Dedifferentiated amniotic fluid mesenchymal stem cell (primary cell): ENCODE measurements around the gene LRRC55.

ENCODE experiments used
- DNase-seq: peaks from one replicate; pipeline ENCODE4 v3.0.0-alpha.2; 2016; ENCODE audit errors: extremely low spot score

The LRRC55 gene

DNA sequence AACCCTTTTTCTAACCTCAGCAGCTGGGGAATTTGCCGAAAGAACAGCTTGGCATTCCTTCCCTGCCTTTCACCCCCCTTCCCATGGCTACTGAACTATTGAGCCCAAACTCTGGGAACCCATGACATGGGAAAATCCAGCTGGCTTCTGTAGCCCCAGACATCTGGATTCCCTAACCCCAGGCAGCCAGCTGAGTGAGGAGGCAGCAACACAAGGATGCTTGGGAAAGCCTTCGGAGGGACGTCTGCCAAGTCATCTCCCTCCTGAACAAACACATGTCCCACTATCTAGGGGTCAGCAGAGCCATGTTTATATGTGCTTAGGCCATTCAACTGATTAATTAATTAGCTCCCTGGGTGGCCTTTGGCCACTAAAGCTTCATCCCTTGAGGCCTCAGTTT, 21.6 kb downstream of the LRRC55 start:
- no peak for DNase-seq

GRCh38 chr11:57203882-57204480, 22.2 kb downstream of the LRRC55 start:
- DNase-seq, result no peak

DNA sequence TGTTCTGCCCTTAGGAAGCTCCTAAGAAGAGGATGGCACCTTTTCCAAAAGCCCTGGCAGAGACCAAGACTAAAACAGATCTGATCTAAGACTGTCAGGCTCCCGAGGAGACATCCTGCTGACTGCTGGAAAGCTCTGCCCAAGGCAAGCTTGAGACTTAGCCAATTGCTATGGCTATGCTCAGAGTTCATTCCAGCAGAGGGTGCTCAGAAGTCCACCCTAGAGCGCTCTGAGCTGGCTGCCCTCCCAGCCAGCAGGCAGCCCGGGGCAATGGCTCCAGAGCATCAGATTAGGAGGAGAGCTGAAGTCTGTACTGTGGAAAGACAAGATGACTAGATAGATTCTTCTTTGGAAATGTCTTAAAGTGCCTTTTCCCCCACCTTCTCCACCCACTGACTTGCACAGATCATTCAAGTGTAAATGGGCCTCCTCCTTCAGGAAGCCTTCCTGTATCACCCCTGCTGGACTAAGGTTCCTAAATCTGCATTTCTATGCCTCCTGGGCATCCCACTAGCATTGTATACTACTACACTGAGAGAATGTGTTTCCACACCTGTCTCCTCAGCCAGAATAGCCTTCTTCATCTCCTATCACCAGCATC, 23.4 kb downstream of the LRRC55 start:
- peak; percentile 85 for DNase-seq

GRCh38 chr11:57207168-57207567, 25.4 kb downstream of the LRRC55 start:
- no peak for DNase-seq

DNA sequence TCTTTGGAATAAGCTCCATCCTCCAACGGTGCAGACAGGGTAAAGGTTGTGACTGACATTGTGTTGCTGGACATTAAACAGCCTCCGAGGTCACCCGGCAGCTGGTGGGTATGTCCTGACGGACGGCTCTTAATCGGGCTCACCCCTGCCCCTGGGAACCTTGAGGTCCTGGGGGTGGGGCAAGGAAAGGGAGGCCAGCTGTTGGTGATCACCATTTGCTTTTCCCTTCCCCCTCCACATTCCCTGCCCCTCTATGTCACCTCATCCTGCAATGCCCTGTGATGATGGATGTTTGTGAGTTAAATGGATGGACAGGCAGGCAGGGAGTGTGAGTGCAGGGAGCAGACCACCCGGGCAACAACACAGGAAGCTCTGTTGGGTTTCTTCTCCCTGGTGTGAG, 29.0 kb downstream of the LRRC55 start:
- DNase-seq, result no peak

DNA sequence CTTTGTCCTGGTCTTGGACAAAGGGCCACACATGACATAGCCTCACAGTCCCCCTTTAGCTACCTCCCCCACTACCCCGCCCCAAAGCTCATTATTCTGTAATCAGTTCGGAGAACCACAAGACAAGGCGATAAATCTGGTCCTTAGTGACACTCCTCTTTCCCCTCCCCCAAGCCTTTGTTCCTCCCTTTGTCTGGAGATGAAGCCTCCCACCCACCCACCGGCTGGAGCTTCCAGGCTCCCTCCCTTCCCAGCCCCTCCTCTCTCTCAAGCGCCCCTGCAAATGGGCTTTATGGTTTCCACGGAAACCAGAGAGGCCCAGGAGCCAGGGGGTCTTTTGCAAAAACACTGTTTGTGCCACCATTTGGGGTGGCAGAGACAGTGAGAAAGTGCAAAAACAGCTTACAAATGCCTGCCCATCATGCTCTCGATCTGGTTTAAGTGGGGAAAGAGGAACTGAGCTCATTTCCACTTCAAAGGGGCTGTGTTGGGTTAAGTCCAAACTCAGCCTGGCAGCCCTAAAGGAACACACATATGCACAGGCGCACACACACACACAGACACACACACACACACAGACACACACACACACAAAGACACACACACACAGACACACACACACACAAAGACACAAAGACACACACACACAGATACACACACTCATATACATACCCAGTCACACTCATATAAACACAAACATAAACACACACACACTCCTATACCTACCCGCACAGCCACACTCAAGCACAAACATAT, 31.8 kb downstream of the LRRC55 start:
- DNase-seq, result no peak

DNA sequence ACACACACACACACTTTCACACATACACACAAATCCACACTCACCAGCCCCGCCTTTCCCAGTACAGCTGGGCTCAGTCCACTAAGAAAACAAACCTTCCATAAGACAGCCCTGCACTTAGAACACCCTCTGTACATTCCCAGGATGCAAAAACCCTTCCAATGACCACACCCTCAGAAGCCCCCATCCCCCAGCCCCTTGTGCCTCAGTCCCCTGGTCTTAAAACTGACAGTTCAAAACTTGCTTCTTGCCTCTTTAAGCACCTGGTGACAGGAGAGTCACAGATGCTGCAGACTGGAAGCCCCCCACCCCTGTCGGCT, 32.3 kb downstream of the LRRC55 start:
- no peak for DNase-seq

DNA sequence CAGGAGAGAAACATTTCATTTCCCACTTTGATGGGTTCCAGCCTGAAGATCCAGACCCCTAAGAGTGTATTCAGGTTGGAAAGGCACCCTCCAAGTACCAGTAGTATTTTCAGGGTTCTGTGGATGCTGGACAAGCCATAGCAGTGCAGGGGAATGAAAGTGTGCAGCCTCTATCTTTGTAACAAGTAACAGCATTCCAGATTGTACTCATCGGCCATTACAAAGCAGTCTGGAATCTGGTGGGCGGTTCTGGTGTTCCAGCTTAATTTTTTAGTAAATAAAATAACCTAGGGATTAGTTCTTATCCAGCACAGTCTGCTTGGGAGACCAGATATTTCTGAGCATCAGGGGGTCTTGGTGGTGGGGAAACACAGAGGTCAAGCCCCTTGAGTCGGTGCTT, 32.7 kb downstream of the LRRC55 start:
- peak; percentile 88 for DNase-seq

DNA sequence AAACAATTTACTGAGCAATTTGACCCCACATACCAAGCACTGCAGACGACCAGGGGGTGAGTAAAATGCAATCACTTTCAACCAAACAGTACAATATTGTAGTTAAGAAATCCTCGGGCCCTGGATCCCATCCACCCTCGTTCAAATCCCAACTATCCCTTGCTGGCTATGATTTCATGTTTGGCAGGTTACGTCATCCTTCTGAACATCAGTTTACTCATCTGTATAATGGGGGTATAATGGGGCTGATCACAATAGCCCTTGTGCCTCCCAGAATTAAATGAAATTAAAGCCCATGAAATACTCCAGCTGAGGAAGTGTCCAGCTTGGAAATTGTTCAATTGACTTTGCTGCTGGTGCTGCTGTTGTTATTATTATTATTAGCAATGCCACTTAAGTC, 34.7 kb downstream of the LRRC55 start:
- no peak for DNase-seq

DNA sequence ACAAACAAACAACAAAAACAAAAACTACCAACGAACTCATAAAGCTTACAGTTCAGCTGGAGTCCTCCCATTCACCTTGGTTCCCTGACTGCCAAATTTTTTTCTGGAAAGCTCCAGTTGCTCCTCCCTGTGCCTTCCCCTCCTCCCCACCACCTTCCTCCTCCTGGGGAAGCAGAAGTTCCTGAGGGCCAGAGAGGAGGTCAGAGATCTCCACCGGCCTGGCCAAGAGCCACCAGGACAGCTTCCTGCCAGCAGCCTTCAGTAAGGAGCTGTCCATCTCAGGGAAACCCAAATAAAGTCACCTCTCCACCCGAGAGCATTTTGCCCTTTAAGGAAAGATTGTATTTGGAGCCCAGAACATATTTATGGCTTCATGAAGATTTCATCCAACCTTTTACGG, 35.3 kb downstream of the LRRC55 start:
- no peak for DNase-seq

DNA sequence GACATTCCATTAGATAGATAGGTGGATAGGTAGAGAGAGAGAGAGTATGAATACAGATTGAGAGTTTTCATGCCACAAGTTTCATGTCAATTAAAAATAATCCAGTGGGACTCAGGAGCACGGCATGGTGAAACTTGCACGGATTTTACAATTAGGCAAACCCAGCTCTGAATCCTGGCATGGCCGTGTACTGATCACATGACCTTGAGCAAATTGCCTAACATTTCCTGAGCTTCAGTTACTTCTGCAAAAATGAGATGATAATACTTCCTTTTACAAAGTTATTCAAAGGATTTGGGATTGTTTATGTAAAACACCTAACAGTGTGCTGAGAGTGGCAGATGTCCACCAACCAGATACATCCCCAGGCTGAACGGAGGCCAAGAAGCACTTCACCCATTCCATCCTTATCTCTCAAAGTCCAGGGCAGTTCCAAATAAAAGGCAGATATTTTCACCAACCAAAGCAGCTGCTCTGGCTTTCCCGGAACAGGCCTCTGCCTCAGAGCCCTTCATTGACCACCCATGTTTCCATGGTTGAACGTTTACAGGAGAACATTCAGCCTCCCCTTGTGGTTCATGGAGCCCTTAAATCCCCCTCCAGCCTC, 37.4 kb downstream of the LRRC55 start:
- DNase-seq, result peak; percentile 22

DNA sequence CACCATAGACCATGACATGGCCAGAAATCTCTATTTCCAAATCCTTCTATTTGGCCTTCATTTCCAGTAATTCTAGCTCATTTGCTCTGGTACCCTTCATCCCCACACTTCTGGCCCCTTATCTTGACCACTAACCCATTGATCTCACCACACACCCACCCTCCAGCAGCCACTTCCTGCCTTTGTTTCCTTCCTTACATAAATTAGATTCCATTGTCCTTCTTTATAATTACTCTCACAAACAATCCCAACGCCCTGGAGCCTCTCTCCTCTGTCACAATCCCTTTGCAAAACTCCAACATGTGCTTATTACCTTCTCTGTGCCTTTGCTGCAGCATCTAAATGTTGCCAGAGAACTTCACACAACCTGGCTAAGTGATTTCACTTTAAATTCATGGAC, 40.5 kb downstream of the LRRC55 start:
- DNase-seq, result no peak

DNA sequence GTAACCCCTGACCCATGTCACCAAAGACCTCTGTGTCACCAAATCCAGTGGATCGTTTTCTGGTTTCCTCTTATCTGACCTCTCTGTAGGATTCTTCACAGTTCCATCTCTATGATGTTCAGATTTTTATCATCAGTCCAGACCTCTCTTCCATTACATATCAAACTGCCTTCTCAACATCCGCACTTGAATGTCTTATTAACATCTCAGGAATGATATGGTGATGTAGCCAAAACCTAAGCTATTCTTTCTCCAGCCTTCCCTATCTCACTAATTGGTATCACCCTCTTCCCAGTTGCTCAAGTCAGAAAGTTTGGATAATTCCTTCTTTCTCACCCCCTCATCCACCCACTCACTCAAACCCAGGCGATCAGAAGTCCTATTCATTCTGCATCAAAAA, 41.8 kb downstream of the LRRC55 start:
- no peak for DNase-seq

DNA sequence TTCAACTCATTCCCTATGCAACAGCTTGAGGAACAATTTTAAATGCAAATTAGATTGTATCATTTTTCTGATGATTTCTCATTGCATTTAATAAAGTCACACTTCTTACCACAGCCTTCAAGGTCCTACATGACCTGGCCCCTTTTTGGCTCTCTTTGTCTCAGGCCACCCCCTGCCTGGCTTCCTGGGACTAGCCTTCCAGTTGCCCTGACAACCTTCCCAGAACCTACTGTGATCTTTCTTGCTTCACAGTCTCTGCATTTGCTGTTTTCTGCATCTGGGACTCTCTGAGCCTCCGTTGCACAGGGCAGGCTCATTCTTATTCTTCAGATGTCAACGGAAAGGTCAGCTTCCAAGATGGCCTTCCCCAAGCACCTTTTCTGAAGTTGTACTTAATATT, 42.4 kb downstream of the LRRC55 start:
- no peak for DNase-seq

- no peak for DNase-seq
Observed at GRCh38 chr11:57224537-57224936, 42.8 kb downstream of the LRRC55 start.

GRCh38 chr11:57228600-57228999, 46.8 kb downstream of the LRRC55 start:
- DNase-seq, result no peak

GRCh38 chr11:57230316-57230715, 48.6 kb downstream of the LRRC55 start:
- DNase-seq, result no peak

DNA sequence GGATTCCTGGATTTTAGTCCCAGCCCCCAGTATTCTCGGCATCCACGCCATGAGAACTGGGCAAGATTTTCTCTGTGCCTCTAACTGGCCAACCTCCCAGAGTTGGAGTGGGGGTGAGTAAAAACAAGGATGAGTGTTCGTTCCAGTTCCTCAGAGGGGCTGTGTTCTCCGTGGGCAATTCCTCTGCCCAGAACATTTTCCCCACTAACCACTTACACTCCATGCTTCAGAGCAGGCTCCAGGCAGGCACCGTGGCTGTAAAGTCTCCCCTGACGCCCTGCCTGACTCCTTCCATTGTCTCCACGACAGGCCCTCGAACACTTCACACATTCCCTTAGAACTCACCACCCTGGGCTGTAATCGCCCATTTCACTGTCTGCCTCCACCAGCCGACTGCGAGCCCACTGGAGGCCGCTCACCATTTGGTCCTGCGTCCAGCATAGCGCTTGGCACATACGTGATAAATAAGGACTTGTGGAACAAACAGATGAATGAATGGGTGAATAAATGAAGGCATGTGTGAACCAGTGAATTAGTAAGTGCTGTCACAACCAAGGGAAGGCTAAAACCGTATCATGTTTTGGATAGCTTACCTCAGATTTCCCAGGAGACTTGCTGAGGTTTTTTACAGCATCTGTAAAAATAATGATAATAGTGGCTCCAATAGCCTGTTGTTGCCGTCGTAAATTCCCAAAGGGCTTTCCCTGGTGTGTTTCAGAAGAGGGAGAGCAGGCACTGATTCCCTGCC, 49.2 kb downstream of the LRRC55 start:
- DNase-seq, result no peak

DNA sequence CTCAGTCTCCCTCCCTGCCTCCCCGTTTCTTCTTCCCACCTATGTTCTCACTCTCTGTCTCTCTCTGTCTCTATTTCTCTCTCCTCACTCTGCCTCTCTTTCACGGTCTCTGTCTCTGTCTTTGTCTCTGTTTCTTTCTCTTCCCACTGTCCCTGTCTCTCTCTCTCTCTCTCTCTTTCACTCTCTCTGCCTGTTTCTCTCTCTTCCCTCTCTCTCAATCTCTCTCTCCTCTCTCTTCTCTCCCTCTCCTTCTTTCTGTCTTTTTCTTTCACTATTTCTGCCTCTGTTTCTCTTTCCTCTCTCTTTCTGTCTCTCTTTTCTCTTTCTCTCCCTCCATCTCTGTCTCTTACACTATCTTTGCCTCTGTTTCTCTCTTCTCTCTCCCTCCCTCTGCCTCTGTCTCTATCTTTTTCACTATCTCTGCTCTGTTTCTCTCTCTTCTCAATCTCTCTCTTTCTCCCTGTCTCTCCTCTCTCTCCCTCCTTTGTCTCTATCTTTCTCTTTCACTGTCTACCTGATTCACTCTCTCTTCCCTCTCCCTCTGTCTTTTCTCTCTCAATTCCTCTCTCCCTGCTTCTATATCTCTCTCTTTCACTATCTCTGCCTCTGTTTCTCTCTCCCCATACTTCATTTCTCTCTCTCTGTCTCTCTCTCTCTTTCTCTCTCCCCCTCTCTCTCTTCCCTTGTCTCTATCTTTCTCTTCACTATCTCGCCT, 49.9 kb downstream of the LRRC55 start:
- no peak for DNase-seq

DNA sequence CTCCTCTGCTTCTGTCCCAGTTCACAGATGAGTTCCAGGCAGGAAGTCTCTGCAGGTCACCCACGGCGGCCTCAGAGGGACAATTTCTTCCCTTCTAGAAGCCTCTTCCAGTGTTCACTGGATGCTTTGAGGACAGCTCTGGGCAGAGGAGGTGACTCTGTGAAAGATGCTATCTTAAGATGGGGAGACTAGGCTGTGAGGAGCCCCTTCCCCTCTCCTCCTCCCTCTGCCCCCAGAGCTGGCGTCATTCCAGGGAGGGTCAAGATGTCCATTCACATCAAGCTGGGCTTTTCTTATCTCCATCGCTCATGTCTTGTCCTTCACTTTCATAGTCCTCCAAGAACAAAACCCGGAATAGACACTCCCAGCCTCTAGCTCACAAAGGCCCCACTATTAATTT, 51.9 kb downstream of the LRRC55 start:
- no peak for DNase-seq

DNA sequence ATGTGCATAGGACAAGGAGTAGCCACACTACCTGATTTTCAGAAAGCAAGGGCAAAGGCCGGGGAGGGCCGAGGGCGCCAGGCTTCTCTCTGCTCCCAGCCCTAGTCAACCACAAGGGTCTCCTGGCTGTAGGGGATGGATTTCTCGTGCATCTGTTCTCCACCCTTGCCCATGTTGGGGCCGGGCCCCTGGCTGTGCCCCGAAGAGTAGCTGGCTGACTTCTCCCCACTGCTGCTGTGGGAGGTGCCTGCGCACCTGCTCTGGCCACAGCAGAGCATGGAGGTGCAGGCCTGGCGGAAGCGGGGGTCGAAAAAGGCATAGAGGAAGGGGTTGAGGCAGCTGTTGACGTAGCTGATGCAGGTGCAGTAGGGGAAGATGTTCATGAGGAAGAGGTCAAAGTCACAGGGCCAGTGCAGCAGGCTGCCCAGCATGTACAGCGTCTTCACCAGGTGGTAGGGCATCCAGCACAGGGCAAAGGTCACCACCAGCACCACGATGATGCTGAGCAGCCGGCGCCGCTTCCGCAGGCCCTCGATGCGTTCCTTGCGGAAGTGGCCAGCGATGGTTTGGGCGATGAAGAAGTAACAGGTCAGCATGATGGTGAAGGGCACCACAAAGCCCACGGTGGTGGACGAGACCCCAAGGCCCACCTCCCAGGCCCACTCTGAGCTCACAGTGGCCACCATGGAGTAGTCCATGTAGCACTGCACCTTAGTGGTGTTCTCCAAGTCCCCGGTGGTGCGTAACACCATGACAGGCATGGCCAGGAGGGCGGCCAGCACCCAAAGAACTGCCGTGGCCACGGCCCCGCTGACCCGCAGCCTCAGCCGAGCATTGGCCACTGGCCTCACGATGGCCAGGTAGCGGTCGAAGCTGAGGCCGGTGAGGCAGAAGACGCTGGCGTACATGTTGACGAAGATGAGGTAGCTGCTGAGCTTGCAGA, 54.3 kb downstream of the LRRC55 start:
- DNase-seq, result no peak
